ENCODE measurements around the gene DSTN.

The DSTN gene

DNA sequence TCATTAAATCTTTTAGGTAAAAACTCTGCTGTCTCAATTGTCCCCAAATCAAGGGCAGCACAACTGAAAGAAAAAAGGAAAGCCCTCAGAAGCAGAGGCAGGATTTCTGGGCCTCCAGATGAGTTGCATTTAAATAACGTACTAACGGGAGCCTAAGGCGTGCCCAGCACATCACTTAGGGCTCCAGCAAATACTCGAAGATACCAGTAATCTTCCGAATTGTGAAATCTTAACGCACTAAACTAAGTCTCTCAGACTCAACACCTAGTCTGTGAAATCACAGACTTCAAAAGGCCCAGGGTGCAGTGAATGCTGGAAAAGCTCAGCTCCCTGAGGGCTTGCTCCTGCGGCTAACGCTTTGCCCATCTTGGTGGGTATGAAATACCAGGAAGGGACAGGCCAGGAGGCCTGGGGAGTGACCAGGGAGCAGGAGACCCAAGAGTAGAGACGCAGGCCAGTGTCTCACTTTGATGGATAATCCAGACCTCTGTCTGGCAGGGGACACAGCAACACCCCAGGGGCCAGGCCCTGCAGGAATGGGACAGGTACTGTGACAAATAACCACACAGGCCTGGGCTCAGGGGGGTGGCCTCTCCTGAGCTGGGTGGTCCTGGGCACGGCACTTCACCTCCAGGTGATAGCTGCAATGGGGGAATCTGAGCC is 75.8 kb downstream of the DSTN start:
- Histone ChIP-seq H3K4me3 (no peak overlapping the region), H3K27ac (no peak overlapping the region)
- TF ChIP-seq, protein P1, sequence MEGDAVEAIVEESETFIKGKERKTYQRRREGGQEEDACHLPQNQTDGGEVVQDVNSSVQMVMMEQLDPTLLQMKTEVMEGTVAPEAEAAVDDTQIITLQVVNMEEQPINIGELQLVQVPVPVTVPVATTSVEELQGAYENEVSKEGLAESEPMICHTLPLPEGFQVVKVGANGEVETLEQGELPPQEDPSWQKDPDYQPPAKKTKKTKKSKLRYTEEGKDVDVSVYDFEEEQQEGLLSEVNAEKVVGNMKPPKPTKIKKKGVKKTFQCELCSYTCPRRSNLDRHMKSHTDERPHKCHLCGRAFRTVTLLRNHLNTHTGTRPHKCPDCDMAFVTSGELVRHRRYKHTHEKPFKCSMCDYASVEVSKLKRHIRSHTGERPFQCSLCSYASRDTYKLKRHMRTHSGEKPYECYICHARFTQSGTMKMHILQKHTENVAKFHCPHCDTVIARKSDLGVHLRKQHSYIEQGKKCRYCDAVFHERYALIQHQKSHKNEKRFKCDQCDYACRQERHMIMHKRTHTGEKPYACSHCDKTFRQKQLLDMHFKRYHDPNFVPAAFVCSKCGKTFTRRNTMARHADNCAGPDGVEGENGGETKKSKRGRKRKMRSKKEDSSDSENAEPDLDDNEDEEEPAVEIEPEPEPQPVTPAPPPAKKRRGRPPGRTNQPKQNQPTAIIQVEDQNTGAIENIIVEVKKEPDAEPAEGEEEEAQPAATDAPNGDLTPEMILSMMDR (IDR thresholded peaks at IDR 0.05) = no peak
- DNase-seq (ENCODE audit: low spot score) = no peak

DNA sequence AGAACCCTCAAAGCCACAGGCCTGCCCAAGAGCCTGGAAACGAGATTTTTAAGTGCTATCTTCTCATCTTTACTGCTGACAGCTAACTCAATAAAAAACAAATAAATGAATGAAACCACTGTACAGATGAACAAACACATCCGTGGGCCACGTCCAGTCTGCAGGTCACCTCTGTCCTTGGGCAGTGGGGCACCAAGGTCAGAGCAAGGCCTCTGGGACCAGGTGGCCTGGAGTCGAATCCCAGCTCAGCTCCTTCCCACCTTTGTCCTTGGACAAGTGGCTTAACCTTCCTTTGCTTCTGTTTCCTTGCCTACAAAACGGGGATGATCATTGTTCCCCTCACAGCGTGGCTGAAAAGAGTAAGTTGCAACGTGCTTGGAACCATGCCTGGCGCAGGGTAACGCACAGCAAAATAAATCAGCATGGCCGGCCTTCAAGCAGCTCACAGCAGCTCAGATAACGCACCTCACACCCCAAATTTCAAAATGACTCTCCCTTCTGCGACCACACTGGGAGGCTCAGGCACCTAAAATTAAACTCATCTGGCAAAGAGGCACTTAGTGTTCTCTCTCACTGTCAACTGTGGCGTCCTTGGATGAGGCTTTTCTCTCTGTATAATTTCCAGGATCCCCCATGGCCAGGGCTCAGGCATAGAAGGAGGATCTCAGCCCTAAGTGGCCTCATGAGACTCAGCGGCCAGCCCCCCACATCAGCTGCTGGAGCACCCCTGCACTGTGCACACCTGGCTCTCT is 76.5 kb downstream of the DSTN start:
- H3K4me3 ChIP-seq = no peak overlapping the region
- TF ChIP-seq, protein P1 (IDR thresholded peaks at IDR 0.05) = no peak
- no peak for DNase-seq (ENCODE audit: low spot score)
- H3K27ac ChIP-seq = no peak overlapping the region

DNA sequence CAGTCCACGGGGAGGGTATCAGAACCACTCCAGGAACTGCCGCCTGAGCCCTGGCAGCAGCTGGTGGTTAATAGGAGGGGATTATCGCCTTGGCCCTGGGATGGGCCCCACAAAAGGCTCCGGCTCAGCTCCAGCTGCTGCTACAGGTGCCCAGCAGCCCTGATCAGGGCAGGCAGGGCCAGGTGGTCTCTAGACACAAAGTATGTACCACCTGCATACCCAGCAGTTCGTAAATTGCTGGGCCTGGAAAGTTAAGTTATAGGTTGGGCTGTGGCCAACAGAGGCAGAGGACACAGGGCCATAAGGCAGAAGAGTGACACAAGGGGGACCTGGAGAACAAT is 77.1 kb downstream of the DSTN start:
- Histone ChIP-seq H3K27ac (no peak overlapping the region), H3K4me3 (no peak overlapping the region)
- no peak for DNase-seq (ENCODE audit: low spot score)
- TF ChIP-seq, protein P1 (IDR thresholded peaks at IDR 0.05) = no peak

DNA sequence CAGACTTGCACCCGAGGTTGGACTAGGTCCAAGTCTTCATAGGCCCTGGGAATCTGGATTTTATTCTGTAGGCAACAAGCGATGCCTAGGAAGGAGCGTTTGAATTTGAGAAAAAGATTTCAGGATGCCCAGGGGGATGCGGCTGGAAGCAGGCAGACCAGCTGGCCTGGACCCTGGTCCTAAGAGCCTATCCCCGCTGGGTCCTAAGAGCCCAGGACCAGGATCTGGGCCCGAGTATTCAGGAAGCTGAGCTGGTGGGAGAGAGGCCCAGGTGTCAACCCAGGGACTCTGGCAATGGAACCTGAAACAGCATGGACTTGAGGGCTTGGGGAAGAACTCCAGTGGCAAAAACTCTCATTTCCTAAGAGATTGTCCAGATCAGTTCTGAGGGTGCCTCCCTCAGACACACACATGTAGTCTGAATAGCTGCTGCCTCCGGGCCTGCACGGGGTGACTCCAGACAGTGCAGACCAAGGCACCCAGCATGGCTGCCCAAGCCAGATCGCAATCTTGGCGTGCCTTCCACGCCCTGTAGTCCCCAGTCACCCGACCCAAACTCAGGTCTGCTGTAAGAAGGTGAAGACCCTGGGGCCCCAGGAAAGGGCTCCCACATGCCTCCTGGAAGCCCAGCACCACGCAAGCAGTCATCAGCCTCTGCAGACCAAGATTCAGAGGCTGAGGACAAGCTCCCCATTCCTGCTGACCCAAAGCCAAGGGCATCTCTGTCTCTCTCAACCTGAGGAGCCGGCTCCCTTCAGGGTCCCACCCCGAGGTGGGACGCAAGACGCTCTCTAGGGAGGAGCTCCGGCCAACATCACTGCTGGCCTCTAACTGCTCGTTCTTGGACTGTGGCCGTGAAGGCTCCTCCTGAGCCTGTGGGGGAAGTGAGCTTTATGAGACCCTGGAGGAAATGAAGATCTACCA is 77.8 kb downstream of the DSTN start:
- Histone ChIP-seq H3K27ac (peak overlapping the region in 1 of 2 donors; percentile 20), H3K4me3 (no peak overlapping the region)
- TF ChIP-seq, protein P1 (IDR thresholded peaks at IDR 0.05) = no peak
- no peak for DNase-seq (ENCODE audit: low spot score)

DNA sequence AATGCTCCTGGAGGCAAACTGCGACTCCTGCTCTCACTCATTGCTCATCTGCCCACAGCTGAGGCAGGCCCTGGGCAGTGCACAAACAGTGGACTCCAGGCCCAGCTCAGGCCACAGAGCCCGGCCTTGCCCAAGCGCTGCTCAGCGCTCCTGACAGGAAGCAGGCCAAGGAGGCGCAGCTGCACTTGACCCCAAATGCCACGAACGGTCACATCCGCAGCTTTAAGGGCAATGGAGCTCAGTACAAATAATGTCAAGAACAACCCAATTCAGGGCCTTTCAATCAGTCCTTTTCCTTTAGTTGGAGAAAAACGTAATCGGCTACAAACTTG is 78.4 kb downstream of the DSTN start:
- H3K4me3 ChIP-seq = no peak overlapping the region
- peak overlapping the region in 1 of 2 donors; percentile 20 for H3K27ac ChIP-seq
- DNase-seq (ENCODE audit: low spot score) = no peak
- TF ChIP-seq, protein P1 (IDR thresholded peaks at IDR 0.05) = no peak

DNA sequence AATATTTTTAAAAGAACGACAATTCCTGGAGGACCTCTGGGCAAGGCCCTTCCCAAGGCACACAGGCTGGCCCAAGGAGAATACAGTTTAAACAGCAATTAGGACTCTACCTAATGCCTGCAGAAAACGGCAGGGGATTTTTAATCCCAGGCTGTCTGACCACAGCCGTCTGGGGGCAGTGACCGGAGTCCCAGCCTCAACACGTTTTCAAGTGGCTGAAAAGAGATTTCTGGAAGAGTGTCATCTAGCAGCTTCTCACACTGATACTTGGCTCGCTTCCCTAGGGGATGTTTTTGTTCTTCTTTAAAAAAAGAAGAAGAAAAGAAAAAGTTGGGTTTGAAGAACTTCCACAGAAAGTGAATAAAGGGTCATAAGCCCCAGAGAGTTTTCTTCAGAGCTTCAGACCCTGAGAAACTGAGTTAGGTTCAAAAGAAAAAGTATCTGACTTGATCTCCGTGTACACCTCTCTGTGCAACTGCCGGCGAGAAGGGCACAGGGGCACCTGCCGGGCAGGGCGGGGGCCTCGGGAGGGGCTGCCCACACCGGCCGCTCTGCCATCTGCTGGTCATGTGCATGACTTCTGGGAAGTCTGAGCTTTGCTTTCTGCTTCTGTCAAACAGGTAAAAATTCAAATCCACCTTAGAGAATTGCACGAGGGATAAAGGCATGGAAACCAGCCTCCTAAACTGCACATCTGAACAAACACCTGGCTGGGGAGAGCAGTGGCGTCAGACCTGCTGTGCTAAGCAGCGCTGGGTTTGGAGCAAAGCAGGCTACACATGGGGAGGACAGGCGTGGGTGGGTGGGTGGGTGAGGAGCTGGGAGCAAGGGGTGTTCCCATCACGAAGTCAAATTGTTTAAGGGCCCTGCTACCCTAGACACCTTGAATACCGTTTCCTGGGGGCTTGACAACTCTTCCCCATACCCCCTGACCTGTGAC is 79.2 kb downstream of the DSTN start:
- Histone ChIP-seq H3K27ac (no peak overlapping the region), H3K4me3 (no peak overlapping the region)
- DNase-seq (ENCODE audit: low spot score) = no peak
- TF ChIP-seq, protein P1 (IDR thresholded peaks at IDR 0.05) = no peak
